CMK (cell line): ENCODE results near the gene CTPS2.

Experiments
- DNase-seq: peaks from one replicate; pipeline ENCODE4 v3.0.0-alpha.2; 2010; ENCODE audit warnings: low read depth

The CTPS2 gene

DNA sequence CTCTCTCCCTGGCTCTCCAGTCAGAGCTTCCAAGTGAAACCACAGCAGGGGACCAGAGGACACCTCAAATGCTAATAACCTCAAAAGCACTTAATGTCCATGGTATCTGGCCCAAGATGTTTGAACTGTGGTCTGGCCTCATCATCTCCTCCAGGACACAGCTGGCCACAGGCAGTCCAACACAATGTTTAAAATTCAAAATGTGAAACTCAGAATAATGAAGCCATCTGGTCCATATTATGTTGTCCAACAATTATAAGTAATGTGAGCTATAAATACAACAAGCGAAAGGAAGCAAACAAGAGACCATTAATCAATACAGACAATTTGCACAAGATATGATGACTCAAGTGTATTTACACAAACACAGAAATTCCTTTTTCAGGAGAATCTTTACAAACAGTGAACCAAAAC, 153.3 kb downstream of the CTPS2 start:
- DNase-seq, result no peak

DNA sequence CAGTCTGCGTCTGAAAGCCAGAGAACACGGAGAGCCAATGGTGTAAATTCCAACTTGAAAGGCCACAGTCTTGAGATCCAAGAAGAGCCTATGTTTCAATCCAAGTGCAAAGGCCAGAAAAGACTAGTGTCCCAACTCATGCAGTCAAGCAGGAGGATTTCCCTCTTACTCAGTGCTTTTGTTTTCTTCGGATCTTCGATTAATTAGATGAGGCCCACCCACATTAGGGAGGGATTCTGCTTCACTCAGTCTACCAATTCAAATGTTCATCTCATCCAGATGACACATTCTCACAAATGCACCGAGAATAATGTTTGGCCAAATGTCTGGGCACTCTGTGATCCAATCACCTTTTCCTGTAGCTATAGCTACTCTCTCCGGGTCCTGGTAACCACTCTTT, 154.0 kb downstream of the CTPS2 start:
- DNase-seq, result no peak

DNA sequence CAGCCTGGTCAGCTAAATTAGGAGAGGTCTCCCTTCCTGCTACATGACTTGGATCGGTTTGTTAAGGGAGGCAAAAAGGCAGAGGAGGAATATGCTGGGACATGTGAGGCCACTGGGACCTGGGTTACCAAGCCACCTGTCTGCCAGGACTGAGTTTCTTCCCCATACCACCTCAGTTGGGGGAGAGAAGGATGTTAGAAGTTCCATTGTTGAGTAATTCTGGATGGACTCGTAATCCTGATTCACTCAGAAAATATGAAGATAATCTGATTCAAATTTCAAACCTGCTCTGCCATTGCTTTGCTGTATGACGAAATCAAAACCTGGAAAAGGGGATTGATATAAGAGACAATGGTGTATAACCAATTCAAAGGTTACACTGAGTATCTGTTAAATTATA, 159.9 kb downstream of the CTPS2 start:
- no peak for DNase-seq

DNA sequence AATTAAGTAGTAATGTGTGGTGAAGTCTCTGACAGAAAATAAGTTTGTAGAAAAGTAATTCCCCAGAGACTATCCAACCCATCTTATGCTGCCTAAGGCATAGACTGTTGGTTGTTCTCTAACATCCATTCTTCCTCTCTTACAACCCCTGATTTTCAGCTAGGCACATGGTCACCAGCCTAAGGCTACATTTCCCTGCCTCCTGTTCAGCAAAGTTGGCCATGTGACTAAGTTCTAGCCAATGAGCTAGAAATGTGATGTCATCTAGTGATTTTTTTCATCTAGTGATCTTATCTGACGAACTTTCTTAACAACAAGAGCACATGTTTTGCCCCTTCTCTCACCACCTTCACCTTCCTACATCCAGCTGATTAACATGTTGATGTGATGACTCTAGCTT, 164.8 kb downstream of the CTPS2 start:
- no peak for DNase-seq

DNA sequence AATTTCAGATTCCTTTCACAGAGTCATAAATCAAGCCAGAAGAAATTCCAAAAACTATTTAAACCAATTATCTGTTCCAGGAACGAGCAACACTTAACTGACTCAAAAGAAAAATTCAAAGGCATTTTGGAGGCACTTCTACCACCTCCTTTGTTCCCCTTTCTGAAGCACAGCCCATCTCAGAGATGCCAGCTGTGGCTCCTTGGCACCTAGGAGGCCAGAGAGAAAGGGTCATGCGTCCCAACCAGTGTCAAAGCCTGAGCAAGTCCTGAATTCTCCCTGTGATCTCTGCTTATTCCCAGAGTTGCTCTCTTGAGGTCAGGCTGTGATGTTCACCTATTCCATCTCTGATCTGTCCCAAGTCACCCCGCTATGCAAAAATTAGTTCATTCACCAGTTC, 167.5 kb downstream of the CTPS2 start:
- no peak for DNase-seq
